ENCODE results near the gene PDZRN4.

DNA sequence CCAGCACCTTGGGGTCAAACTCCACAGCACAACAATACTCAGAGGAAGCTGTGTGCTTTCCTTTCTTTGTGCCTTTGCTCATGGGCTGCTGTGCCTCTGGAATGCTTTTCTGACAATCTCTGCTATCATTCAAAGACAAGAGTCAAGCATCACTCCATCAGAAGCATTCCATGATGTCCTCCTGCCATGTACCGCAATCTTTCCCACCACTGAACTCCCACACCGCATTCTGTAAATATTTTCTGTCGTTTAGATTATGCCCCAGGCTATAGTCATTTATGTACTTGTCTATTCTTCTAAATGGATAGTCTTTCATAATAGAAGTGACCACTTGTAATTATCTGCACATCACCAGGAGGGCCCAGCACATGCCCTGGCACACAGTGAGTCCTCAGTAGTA lies 327.8 kb downstream of the PDZRN4 start:
- TF ChIP-seq, protein P1, sequence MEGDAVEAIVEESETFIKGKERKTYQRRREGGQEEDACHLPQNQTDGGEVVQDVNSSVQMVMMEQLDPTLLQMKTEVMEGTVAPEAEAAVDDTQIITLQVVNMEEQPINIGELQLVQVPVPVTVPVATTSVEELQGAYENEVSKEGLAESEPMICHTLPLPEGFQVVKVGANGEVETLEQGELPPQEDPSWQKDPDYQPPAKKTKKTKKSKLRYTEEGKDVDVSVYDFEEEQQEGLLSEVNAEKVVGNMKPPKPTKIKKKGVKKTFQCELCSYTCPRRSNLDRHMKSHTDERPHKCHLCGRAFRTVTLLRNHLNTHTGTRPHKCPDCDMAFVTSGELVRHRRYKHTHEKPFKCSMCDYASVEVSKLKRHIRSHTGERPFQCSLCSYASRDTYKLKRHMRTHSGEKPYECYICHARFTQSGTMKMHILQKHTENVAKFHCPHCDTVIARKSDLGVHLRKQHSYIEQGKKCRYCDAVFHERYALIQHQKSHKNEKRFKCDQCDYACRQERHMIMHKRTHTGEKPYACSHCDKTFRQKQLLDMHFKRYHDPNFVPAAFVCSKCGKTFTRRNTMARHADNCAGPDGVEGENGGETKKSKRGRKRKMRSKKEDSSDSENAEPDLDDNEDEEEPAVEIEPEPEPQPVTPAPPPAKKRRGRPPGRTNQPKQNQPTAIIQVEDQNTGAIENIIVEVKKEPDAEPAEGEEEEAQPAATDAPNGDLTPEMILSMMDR (IDR thresholded peaks at IDR 0.05): no peak
- no peak for TF ChIP-seq POLR2A (IDR thresholded peaks at IDR 0.05)
